ENCODE measurements around the gene FEZF2.

FEZF2 gene

GRCh38 chr3:62373215-62373614, at the start of gene FEZF2:
FEZF2 (minus strand) TSS chr3:62373550; CDS start chr3:62372868, 682 bp downstream.
- FAIRE-seq: no peak

- no peak for FAIRE-seq
These were observed 47.9 kb upstream of the FEZF2 start for GRCh38 chr3:62421207-62421606.

- no peak for FAIRE-seq
These were observed 42.8 kb upstream of the FEZF2 start for GRCh38 chr3:62416144-62416543.

GRCh38 chr3:62415312-62415801, 42.0 kb upstream of the FEZF2 start:
- FAIRE-seq: no peak

- no peak for FAIRE-seq
These were observed 41.4 kb upstream of the FEZF2 start for GRCh38 chr3:62414786-62415185.

- no peak for FAIRE-seq
These were observed 40.3 kb upstream of the FEZF2 start for GRCh38 chr3:62413687-62414086.

- no peak for FAIRE-seq
These were observed 33.6 kb upstream of the FEZF2 start for GRCh38 chr3:62406945-62407344.

GRCh38 chr3:62405566-62405965, 32.2 kb upstream of the FEZF2 start:
- no peak for FAIRE-seq

- no peak for FAIRE-seq
These were observed 31.8 kb upstream of the FEZF2 start for GRCh38 chr3:62405135-62405534.

- no peak for FAIRE-seq
These were observed 31.0 kb upstream of the FEZF2 start for GRCh38 chr3:62404321-62404720.

- no peak for FAIRE-seq
These were observed 30.4 kb upstream of the FEZF2 start for GRCh38 chr3:62403765-62404164.

- FAIRE-seq: no peak
These were observed 19.4 kb upstream of the FEZF2 start for GRCh38 chr3:62392626-62393292.

- no peak for FAIRE-seq
These were observed 13.9 kb upstream of the FEZF2 start for GRCh38 chr3:62387251-62387650.

GRCh38 chr3:62379321-62379798, 6.0 kb upstream of the FEZF2 start:
- FAIRE-seq: no peak

GRCh38 chr3:62378921-62379320, 5.6 kb upstream of the FEZF2 start:
- no peak for FAIRE-seq

- FAIRE-seq: no peak
These were observed 5.0 kb upstream of the FEZF2 start for GRCh38 chr3:62378311-62378789.

- FAIRE-seq: no peak
These were observed 3.8 kb upstream of the FEZF2 start for GRCh38 chr3:62376906-62377877.

GRCh38 chr3:62376454-62376720, 3.0 kb upstream of the FEZF2 start:
- FAIRE-seq: no peak

GRCh38 chr3:62375655-62376453, 2.5 kb upstream of the FEZF2 start:
- FAIRE-seq: no peak

- no peak for FAIRE-seq
These were observed 1.2 kb upstream of the FEZF2 start for GRCh38 chr3:62374341-62375218.

GRCh38 chr3:62373714-62374333, 474 bp upstream of the FEZF2 start:
- no peak for FAIRE-seq
